GM19467 (cell line): ENCODE results near the gene SYNE1.
"Not testable (repeated sequence)": the region's sequence is repeated elsewhere in the genome, so short reads cannot be mapped to it uniquely, and the experiment has no call there.

ENCODE experiments used
- ATAC-seq: cut with Tn5 transposase; IDR thresholded peaks from one replicate; pipeline ENCODE4 v1.9.1; 2021; ENCODE audit warnings: mild to moderate bottlenecking, moderate library complexity; ENCODE audit not compliant: unreplicated experiment

SYNE1 gene

GRCh38 chr6:152328200-152328599 is 309.0 kb downstream of the SYNE1 start:
- ATAC-seq, result not testable (repeated sequence)

- ATAC-seq, result no peak
Measured at GRCh38 chr6:152323376-152323775, 313.8 kb downstream of the SYNE1 start.

- ATAC-seq, result no peak
Measured at GRCh38 chr6:152318278-152318677, 318.9 kb downstream of the SYNE1 start.

GRCh38 chr6:152316024-152316423 is 321.1 kb downstream of the SYNE1 start:
- ATAC-seq, result no peak

GRCh38 chr6:152314483-152314832 is 322.7 kb downstream of the SYNE1 start:
- no peak for ATAC-seq

GRCh38 chr6:152313542-152314482 is 323.4 kb downstream of the SYNE1 start:
- ATAC-seq, result no peak

- ATAC-seq, result no peak
Measured at GRCh38 chr6:152312434-152312833, 324.7 kb downstream of the SYNE1 start.

- ATAC-seq, result no peak
Measured at GRCh38 chr6:152310371-152310954, 326.7 kb downstream of the SYNE1 start.

GRCh38 chr6:152309648-152310047 is 327.5 kb downstream of the SYNE1 start:
- peak; percentile 56 for ATAC-seq

GRCh38 chr6:152309006-152309405 is 328.2 kb downstream of the SYNE1 start:
- ATAC-seq, result no peak

- no peak for ATAC-seq
Measured at GRCh38 chr6:152308306-152308705, 328.9 kb downstream of the SYNE1 start.

- no peak for ATAC-seq
Measured at GRCh38 chr6:152305672-152306071, 331.5 kb downstream of the SYNE1 start.

- peak; percentile 92 for ATAC-seq
Measured at GRCh38 chr6:152301765-152302568, 335.2 kb downstream of the SYNE1 start.

GRCh38 chr6:152301021-152301764 is 336.0 kb downstream of the SYNE1 start:
- peak; percentile 26 for ATAC-seq

GRCh38 chr6:152300517-152300916 is 336.6 kb downstream of the SYNE1 start:
- no peak for ATAC-seq

GRCh38 chr6:152298848-152299735 is 338.1 kb downstream of the SYNE1 start:
- no peak for ATAC-seq

GRCh38 chr6:152298055-152298647 is 339.0 kb downstream of the SYNE1 start:
- no peak for ATAC-seq

GRCh38 chr6:152296648-152297376 is 340.4 kb downstream of the SYNE1 start:
- ATAC-seq, result no peak

GRCh38 chr6:152295920-152296319 is 341.2 kb downstream of the SYNE1 start:
- no peak for ATAC-seq
